ENCODE data around the gene NTRK1.

Gene NTRK1

GRCh38 chr1:156882543-156882942, 21.9 kb downstream of the NTRK1 start:
- no peak overlapping the region for H3K4me3 ChIP-seq (replicated peaks; ENCODE audit: low read depth, low read length)
- no peak for TF ChIP-seq CTCF (IDR thresholded peaks at IDR 0.05; ENCODE audit: low read depth, low read length, missing control alignments)
- DNase-seq (ENCODE audit: extremely low read depth, low read depth): no peak

- H3K4me3 ChIP-seq (replicated peaks; ENCODE audit: low read depth, low read length): no peak overlapping the region
- no peak for TF ChIP-seq CTCF (IDR thresholded peaks at IDR 0.05; ENCODE audit: low read depth, low read length, missing control alignments)
- no peak for DNase-seq (ENCODE audit: extremely low read depth, low read depth)
Measured at GRCh38 chr1:156883919-156884318, 23.3 kb downstream of the NTRK1 start.

- no peak for DNase-seq (ENCODE audit: extremely low read depth, low read depth)
Measured at GRCh38 chr1:156884560-156885184, 24.0 kb downstream of the NTRK1 start.

GRCh38 chr1:156885314-156885713, 24.6 kb downstream of the NTRK1 start:
- no peak for DNase-seq (ENCODE audit: extremely low read depth, low read depth)
- TF ChIP-seq CTCF (IDR thresholded peaks at IDR 0.05; ENCODE audit: low read depth, low read length, missing control alignments): no peak
- no peak overlapping the region for H3K4me3 ChIP-seq (replicated peaks; ENCODE audit: low read depth, low read length)

More at GRCh38 chr1:156884560-156885184, 24.0 kb downstream of the NTRK1 start:
- no peak overlapping the region for H3K4me3 ChIP-seq (replicated peaks; ENCODE audit: low read depth, low read length)
- TF ChIP-seq CTCF (IDR thresholded peaks at IDR 0.05; ENCODE audit: low read depth, low read length, missing control alignments): no peak

- TF ChIP-seq CTCF (IDR thresholded peaks at IDR 0.05; ENCODE audit: low read depth, low read length, missing control alignments): no peak
- no peak for DNase-seq (ENCODE audit: extremely low read depth, low read depth)
- no peak overlapping the region for H3K4me3 ChIP-seq (replicated peaks; ENCODE audit: low read depth, low read length)
Measured at GRCh38 chr1:156885880-156886355, 25.3 kb downstream of the NTRK1 start.

GRCh38 chr1:156886583-156887281, 26.1 kb downstream of the NTRK1 start:
- no peak for TF ChIP-seq CTCF (IDR thresholded peaks at IDR 0.05; ENCODE audit: low read depth, low read length, missing control alignments)
- DNase-seq (ENCODE audit: extremely low read depth, low read depth): no peak
- no peak overlapping the region for H3K4me3 ChIP-seq (replicated peaks; ENCODE audit: low read depth, low read length)

Data from HFF-Myc (cell line).